Neural crest cell (in vitro differentiated cells): Measurements from ENCODE around the gene MAPK11. TPM values are rescaled to one million over a fixed set of nuclear protein-coding genes. Genes with fewer than 3 reads are reported as not detected.

ENCODE experiments used
- DNase-seq: peaks from one replicate; pipeline ENCODE4 v3.0.0; 2021; ENCODE audit warnings: low read depth, mixed read lengths, low spot score
- H3K27ac Mint-ChIP-seq: one replicate; pipeline ENCODE4 v1.8.0; 2021; ENCODE audit warnings: mild to moderate bottlenecking, mixed read lengths; ENCODE audit not compliant: unreplicated experiment
- H3K27me3 Mint-ChIP-seq: 2 replicates; pipeline ENCODE4 v1.8.0; 2021; ENCODE audit warnings: low read depth, mild to moderate bottlenecking, mixed read lengths
- H3K36me3 Mint-ChIP-seq: 2 replicates; pipeline ENCODE4 v1.8.0; 2021; ENCODE audit warnings: low read depth, mild to moderate bottlenecking, mixed read lengths
- H3K4me1 Mint-ChIP-seq: 2 replicates; pipeline ENCODE4 v1.8.0; 2021; ENCODE audit warnings: mixed read lengths
- H3K4me3 Mint-ChIP-seq: one replicate; pipeline ENCODE4 v1.8.0; 2021; ENCODE audit warnings: mild to moderate bottlenecking, mixed read lengths
- H3K9me3 Mint-ChIP-seq: 2 replicates; pipeline ENCODE4 v1.8.0; 2021; ENCODE audit warnings: mixed read lengths
- total RNA-seq: library from RNA; stranded (reverse); gene quantifications from 2 replicates; pipeline ENCODE4 v1.2.1, GENCODE V29; 2021
- TF ChIP-seq, protein P1 (sequence below): fragments of 200-600 bp; sonication (generic); conservative IDR thresholded peaks from 2 replicates; pipeline ENCODE4 v1.5.0; 2021; ENCODE audit warnings: antibody characterized with exemption, mild to moderate bottlenecking

Gene MAPK11
- total RNA-seq, 1 donor from 2014 or later, result 16.3 TPM

DNA sequence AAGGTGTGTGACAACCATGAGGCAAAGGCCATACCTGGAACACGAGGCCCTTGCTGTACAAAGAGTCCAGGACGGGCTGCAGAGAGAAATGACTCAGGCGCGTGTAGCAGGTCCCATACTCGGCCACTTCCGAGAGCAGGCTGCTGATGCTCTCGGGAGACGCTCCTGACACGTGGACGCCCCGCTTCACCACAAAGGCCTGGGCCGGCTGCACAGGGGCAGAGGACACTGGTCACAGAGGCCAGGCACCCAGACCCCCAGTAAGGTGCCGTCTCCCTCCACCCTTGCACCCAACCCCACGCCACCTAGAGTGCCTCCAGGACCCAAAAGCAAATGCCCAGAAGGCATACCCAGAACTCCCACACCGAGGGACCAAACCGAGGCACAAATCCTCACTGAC, 40.8 kb downstream of the MAPK11 start:
- Mint-ChIP-seq H3K4me1 (no peaks in the 10 kb centered on the region), H3K36me3 (peaks cover 4% of the 10 kb centered on the region), H3K27ac (peak overlapping the region; percentile 75), H3K4me3 (no peak overlapping the region), H3K27me3 (no peaks in the 10 kb centered on the region), H3K9me3 (no peaks in the 10 kb centered on the region)
- no peak for DNase-seq
- TF ChIP-seq, protein P1, sequence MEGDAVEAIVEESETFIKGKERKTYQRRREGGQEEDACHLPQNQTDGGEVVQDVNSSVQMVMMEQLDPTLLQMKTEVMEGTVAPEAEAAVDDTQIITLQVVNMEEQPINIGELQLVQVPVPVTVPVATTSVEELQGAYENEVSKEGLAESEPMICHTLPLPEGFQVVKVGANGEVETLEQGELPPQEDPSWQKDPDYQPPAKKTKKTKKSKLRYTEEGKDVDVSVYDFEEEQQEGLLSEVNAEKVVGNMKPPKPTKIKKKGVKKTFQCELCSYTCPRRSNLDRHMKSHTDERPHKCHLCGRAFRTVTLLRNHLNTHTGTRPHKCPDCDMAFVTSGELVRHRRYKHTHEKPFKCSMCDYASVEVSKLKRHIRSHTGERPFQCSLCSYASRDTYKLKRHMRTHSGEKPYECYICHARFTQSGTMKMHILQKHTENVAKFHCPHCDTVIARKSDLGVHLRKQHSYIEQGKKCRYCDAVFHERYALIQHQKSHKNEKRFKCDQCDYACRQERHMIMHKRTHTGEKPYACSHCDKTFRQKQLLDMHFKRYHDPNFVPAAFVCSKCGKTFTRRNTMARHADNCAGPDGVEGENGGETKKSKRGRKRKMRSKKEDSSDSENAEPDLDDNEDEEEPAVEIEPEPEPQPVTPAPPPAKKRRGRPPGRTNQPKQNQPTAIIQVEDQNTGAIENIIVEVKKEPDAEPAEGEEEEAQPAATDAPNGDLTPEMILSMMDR, result no peak

DNA sequence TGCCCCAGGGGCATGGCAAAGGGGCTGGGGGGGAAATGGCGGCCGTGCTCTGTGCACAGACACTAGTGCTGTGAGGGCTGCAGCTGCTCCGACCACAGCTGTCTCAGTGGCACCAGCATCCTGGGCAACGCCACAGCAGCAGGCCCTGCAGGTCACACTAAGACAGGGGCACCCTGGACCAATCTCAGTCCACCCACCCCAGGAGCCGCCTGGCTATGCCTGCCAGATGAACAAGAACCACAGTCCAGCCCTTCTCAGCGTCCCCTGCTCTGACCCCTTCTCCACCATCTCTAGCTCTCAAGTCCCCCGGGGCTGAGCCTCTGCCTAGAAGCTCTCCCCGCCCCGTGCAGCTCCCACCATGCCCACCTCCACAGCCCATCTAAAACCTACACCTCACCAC, 41.8 kb downstream of the MAPK11 start:
- TF ChIP-seq, protein P1, result no peak
- H3K36me3 Mint-ChIP-seq, result no peaks in the 10 kb centered on the region
- H3K4me1 Mint-ChIP-seq, result no peaks in the 10 kb centered on the region
- H3K27me3 Mint-ChIP-seq, result no peaks in the 10 kb centered on the region
- H3K27ac Mint-ChIP-seq, result no peak overlapping the region
- H3K9me3 Mint-ChIP-seq, result no peaks in the 10 kb centered on the region
- H3K4me3 Mint-ChIP-seq, result no peak overlapping the region
- no peak for DNase-seq

DNA sequence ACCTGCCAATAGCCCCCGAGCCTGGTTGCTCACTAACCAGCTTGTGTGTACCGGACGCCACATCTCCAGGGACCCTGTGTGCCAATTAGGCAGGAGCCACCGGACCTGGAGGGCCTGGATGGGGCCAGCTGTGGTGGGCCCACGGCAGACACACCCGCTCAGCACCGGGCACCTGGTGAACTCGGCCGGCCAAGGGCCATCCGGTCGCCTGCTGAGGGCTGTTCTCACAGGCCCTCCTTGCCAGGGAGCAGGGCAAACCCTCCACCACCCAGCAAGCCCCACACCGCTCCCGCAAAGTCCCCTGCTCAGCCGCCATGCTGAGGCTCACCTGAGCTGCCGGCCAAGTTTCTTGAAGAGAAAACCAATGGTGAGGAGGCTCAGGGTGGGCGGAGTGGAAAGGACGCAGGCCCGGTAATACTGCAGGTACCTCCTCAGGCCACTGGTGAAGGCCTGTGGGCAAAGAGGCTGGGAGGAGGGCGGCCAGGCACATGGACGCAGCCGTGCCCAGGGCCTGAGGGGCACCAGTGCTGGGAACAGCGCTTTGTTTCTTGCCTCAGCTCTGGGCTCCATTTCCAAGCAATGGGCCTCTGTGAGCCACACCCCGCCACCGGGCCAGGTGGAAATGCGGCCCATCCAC, 42.5 kb downstream of the MAPK11 start:
- Mint-ChIP-seq H3K9me3 (no peaks in the 10 kb centered on the region), H3K36me3 (peaks cover 3% of the 10 kb centered on the region), H3K27ac (no peak overlapping the region), H3K4me3 (no peak overlapping the region), H3K27me3 (no peaks in the 10 kb centered on the region), H3K4me1 (no peaks in the 10 kb centered on the region)
- TF ChIP-seq, protein P1, result no peak
- DNase-seq, result no peak

DNA sequence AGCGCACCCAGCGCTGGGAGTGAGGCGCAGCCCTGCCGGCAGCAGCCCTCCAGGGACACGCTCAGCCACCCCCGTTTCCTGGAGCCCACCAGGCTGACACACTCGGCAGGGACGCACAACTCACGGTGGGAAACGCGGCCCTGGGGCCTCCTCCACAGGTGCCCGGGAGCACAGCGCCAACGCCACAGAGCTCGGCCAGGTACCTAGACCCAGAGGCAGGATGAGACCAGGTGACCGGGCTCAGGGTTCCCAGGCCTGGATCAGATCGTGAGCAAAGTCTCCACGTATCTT, 43.4 kb downstream of the MAPK11 start:
- no peaks in the 10 kb centered on the region for H3K9me3 Mint-ChIP-seq

DNA sequence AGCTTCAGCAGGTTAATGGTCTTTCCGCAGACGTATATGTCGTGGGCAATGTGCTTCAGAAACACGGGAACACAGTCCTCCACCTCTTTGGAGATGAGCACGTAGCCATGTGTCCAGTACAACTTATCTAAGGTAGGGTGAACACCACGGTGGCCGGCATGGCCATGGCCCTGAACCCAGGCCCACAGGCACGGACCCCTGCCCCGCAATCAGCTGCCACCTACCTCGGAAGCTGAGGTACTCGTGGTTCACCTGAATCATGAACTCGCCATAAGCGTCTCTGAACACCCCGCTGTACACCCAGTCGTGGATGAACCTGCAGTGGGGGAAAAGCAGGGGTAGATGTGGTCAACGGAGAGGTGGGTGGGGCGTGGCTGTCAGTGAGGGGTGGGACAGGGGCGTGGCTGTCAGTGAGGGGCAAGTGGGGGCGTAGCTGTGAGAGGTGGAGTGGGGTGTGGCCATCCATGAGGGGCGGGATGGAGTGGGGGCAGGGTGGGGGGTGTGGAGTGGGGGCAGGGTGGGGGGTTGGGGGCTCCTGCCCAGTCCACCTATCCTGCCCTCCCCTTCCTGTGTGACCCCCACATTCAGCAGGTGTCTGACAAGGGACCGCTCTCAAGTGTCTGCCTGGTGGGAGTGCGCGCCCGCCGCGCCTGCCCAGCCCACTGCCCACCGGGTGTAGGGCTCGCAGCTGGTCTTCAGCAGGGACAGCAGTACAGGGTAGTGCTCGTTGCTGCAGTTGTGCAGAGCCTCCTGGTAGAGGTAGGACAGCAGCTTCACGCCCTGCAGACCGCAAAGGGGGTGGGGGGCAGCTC, 43.9 kb downstream of the MAPK11 start:
- Mint-ChIP-seq H3K27me3 (no peaks in the 10 kb centered on the region), H3K27ac (no peak overlapping the region), H3K4me1 (no peaks in the 10 kb centered on the region), H3K36me3 (peaks cover 3% of the 10 kb centered on the region), H3K4me3 (no peak overlapping the region), H3K9me3 (no peaks in the 10 kb centered on the region)
- no peak for DNase-seq
- TF ChIP-seq, protein P1, result no peak

More for the DNA sequence above, 43.4 kb downstream of the MAPK11 start:
- H3K4me3 Mint-ChIP-seq, result no peak overlapping the region
- DNase-seq, result no peak
- no peaks in the 10 kb centered on the region for H3K4me1 Mint-ChIP-seq
- TF ChIP-seq, protein P1, result no peak
- peaks cover 3% of the 10 kb centered on the region for H3K36me3 Mint-ChIP-seq
- no peaks in the 10 kb centered on the region for H3K27me3 Mint-ChIP-seq
- no peak overlapping the region for H3K27ac Mint-ChIP-seq
